Adrenal gland (tissue), 5 donors: ENCODE data around the gene TNS3.

ENCODE experiments used
- CTCF ChIP-seq, 6 experiments: fragments of 450-650 bp in 4 of 6; fragments of 200-600 bp in 2 of 6; sonication (generic) in 1 of 6; IDR thresholded peaks; 1 replicate in 5 of 6; 2 replicates in 1 of 6; pipeline versions ENCODE4 v1.5.1 to v1.8.0; 2016 to 2021; ENCODE audit warnings: antibody characterized with exemption in 6 of 6, mild to moderate bottlenecking in 2 of 6, moderate library complexity in 1 of 6
- POLR2A ChIP-seq, 2 donors: fragments of 450-650 bp; IDR thresholded peaks; one replicate each; pipeline ENCODE4 v1.6.1; 2017; ENCODE audit warnings: antibody characterized with exemption in 2 of 2, mild to moderate bottlenecking in 2 of 2, moderate library complexity in 1 of 2
- donor health status: DM: no; HTN: no; CAD: no.

- no peak for TF ChIP-seq CTCF (IDR thresholded peaks at IDR 0.05)
- TF ChIP-seq POLR2A (IDR thresholded peaks at IDR 0.05) = no peak
These were observed 85.8 kb downstream of the TNS3 start for GRCh38 chr7:47496056-47496665.
